Measurements from ENCODE around the gene MYL11. TPM values are rescaled to one million over a fixed set of nuclear protein-coding genes. Genes with fewer than 3 reads are reported as not detected.

The MYL11 gene
- total RNA-seq, 6 donors from 2014 or later = 1.6 TPM; not detected in 5

DNA sequence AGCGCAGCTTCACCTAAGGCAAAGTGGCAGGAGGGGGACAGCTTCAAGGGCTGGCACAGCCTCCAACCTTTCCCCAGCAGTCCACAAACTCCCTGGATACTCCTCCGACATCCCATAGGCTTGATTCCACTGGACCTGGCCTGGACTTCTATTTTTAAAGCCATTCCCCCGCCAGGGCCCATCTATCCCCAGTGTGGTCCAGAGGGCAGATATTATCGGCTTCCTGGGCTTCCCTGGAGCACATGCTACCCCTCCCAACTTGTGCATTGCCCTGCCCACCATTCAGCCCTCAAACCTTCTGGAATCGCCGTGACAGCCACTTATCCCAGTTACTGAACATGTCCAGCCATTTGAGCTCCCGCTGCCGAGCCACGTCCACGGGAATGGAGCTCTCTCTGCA is 9.4 kb upstream of the MYL11 start:
- no peak for ATAC-seq (ENCODE audit: low FRiP score in 2 of 2)
- TF ChIP-seq EP300 (IDR thresholded peaks at IDR 0.05) (no peak), CTCF (IDR thresholded peaks at IDR 0.05) (no peak), POLR2AphosphoS5 (IDR thresholded peaks at IDR 0.05) (no peak), POLR2A (IDR thresholded peaks at IDR 0.05) (no peak)
- H3K4me1 ChIP-seq = peaks cover 25 to 36% (median 28%) of the 10 kb centered on the region in 4 donors
- no peak for DNase-seq
- peaks cover 8 to 51% (median 28%) of the 10 kb centered on the region in 4 donors for H3K36me3 ChIP-seq
- no peaks in the 10 kb centered on the region for H3K9me3 ChIP-seq
- no peaks in the 10 kb centered on the region for H3K27me3 ChIP-seq
- 82 to 94% methylated on average over 10 of the region's 10 CpGs for WGBS, 2 donors
- no peak overlapping the region for H3K4me3 ChIP-seq
- H3K27ac ChIP-seq = no peak overlapping the region

GRCh38 chr16:30366511-30366910 is 8.1 kb upstream of the MYL11 start:
- no peak overlapping the region for H3K4me3 ChIP-seq
- ATAC-seq (ENCODE audit: low FRiP score in 2 of 2) (no peak), DNase-seq (no peak)
- H3K27ac ChIP-seq = no peak overlapping the region
- no peaks in the 10 kb centered on the region for H3K27me3 ChIP-seq
- peaks cover 8 to 42% (median 28%) of the 10 kb centered on the region in 4 donors for H3K36me3 ChIP-seq
- no peaks in the 10 kb centered on the region for H3K9me3 ChIP-seq
- TF ChIP-seq POLR2A (IDR thresholded peaks at IDR 0.05) = no peak
- no peak for TF ChIP-seq POLR2AphosphoS5 (IDR thresholded peaks at IDR 0.05)
- no peak for TF ChIP-seq EP300 (IDR thresholded peaks at IDR 0.05)
- TF ChIP-seq CTCF (IDR thresholded peaks at IDR 0.05) = no peak
- 66 to 77% methylated on average over 4 of the region's 4 CpGs for WGBS, 2 donors
- peaks cover 30 to 41% (median 32%) of the 10 kb centered on the region in 4 donors for H3K4me1 ChIP-seq

GRCh38 chr16:30367349-30368009 is 7.1 kb upstream of the MYL11 start:
- Histone ChIP-seq H3K9me3 (no peaks in the 10 kb centered on the region), H3K36me3 (peaks cover 8 to 35% (median 23%) of the 10 kb centered on the region in 4 donors), H3K4me3 (peak overlapping the region in 3 of 4 donors; percentile 79 to 95 (median 84)), H3K27ac (peak overlapping the region in 2 of 4 donors; percentile 85 to 91), H3K4me1 (peaks cover 32 to 41% (median 33%) of the 10 kb centered on the region in 4 donors), H3K27me3 (no peaks in the 10 kb centered on the region)
- WGBS, 2 donors = 59 to 69% methylated on average over 10 of the region's 10 CpGs
- TF ChIP-seq CTCF (IDR thresholded peaks at IDR 0.05) = no peak
- TF ChIP-seq POLR2AphosphoS5 (IDR thresholded peaks at IDR 0.05) = no peak
- no peak for TF ChIP-seq EP300 (IDR thresholded peaks at IDR 0.05)
- no peak for TF ChIP-seq POLR2A (IDR thresholded peaks at IDR 0.05)
- no peak for ATAC-seq (ENCODE audit: low FRiP score in 2 of 2)
- no peak for DNase-seq

- WGBS, 2 donors = 4 to 6% methylated on average over 8 of the region's 8 CpGs
- H3K27ac ChIP-seq = peak overlapping the region; percentile 77 to 91 (median 86)
- H3K36me3 ChIP-seq = peaks cover 8 to 30% (median 18%) of the 10 kb centered on the region in 4 donors
- TF ChIP-seq CTCF (IDR thresholded peaks at IDR 0.05) = no peak
- peak in 2 of 4 donors; percentile 14 to 43 for TF ChIP-seq POLR2A (IDR thresholded peaks at IDR 0.05)
- peak in 1 of 2 donors; percentile 25 for ATAC-seq (ENCODE audit: low FRiP score in 2 of 2)
- peak in 1 of 2 donors; percentile 76 for DNase-seq
- H3K27me3 ChIP-seq = no peaks in the 10 kb centered on the region
- peaks cover 32 to 41% (median 33%) of the 10 kb centered on the region in 4 donors for H3K4me1 ChIP-seq
- H3K9me3 ChIP-seq = no peaks in the 10 kb centered on the region
- H3K4me3 ChIP-seq = peak overlapping the region; percentile 79 to 98 (median 90)
These were observed 6.3 kb upstream of the MYL11 start for GRCh38 chr16:30368122-30368791.
